ENCODE results near the gene MAB21L4. TPM values are rescaled to one million over a fixed set of nuclear protein-coding genes. Genes with fewer than 3 reads are reported as not detected.

MAB21L4 gene
- total and polyA plus RNA-seq, 2 experiments from 2014 or later = not detected

DNA sequence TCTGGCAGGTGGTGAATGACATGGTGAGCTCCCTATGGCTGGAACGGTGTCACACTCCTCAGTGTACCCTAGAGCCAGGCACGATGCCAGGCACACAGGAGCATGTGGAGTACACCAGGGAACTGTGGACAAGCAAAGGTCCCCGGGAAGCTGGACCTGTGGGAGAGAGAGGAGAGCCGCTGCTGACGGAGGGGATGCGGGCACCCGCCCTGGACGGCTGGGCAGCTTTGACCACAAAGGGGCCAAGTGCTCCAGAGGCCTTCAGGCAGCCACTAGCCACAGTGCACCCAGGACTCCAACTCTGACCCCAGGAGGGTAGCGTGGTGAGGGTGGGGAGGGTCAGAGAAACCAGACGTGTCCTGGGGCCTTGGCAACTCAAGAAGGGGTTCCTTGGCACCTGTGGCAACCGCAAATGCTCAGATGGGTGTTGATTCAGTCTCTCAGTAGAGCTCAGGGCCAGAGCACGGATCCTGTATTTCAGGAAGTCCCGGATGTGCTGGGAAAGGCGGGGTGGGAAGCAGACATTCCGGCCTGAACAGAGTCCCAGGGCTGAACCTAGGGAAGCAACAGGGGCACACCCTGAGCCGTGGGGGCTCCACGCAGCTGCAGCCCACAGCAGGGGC lies 2.3 kb upstream of the MAB21L4 start (continued):
- TF ChIP-seq NANOG (IDR thresholded peaks at IDR 0.05; ENCODE audit: borderline replicate concordance) = no peak
- TF ChIP-seq, protein P1, sequence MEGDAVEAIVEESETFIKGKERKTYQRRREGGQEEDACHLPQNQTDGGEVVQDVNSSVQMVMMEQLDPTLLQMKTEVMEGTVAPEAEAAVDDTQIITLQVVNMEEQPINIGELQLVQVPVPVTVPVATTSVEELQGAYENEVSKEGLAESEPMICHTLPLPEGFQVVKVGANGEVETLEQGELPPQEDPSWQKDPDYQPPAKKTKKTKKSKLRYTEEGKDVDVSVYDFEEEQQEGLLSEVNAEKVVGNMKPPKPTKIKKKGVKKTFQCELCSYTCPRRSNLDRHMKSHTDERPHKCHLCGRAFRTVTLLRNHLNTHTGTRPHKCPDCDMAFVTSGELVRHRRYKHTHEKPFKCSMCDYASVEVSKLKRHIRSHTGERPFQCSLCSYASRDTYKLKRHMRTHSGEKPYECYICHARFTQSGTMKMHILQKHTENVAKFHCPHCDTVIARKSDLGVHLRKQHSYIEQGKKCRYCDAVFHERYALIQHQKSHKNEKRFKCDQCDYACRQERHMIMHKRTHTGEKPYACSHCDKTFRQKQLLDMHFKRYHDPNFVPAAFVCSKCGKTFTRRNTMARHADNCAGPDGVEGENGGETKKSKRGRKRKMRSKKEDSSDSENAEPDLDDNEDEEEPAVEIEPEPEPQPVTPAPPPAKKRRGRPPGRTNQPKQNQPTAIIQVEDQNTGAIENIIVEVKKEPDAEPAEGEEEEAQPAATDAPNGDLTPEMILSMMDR (conservative IDR thresholded peaks at IDR 0.05; ENCODE audit: low read depth in 2 of 2) = no peak

DNA sequence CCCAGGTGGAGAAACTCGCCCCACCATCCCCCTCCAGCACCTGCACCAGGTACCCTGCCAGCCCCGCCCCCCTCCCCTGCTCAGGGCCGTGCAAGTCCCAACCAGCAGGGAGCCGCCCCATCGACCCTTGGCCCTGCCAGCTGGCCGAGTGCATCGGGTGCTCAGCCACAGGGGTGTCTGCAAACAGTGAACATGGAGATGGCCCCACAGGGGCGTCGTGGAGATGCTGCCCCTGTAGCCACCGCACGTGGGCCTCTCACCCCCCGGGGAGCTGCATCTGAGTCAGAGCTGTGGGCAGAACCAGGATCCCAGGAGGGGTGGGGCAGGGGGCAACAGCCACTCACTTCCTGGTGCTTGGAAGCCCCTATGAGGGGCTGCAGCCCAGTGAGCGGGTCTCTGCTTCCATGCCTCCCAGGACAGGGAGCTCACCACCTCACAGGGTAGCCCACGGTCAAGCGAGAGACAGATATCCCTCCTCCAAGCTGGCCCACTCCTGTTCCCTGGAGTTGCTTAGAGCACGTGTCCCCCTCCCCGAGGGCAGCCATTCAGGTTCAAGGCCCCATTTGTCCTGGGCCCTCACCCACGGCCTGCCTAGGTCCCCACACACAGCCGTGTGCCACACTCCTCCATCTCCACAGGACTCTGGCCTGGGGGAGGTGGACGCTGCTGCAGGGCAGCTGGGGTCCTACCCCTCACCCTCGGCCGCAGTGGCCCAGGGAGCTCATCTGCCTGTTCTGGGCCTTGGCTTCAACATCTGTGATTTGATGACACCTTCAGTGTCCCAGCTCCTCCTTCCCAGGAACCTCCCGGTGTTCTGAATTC lies 1.1 kb upstream of the MAB21L4 start:
- Histone ChIP-seq H3K79me2 (replicated peaks; ENCODE audit: insufficient read depth) (no peaks in the 10 kb centered on the region), H3K27me3 (ENCODE audit: insufficient read depth) (no peaks in the 10 kb centered on the region), H3K9me2 (ENCODE audit: insufficient read depth) (no peaks in the 10 kb centered on the region), H3K36me3 (ENCODE audit: insufficient read depth) (no peaks in the 10 kb centered on the region), H3K4me1 (ENCODE audit: insufficient read depth) (no peaks in the 10 kb centered on the region), H3K4me3 (no peak overlapping the region), H3K4me2 (no peak overlapping the region), H2AFZ (no peak overlapping the region), H4K20me1 (replicated peaks; ENCODE audit: insufficient read depth) (no peaks in the 10 kb centered on the region), H3F3A (replicated peaks; ENCODE audit: low read depth) (no peaks in the 10 kb centered on the region), H3K27ac (ENCODE audit: low read depth) (no peak overlapping the region)
- no peak overlapping the region for H3K4me3 Mint-ChIP-seq
- H3K27ac Mint-ChIP-seq = no peak overlapping the region
- peak; percentile 9; the same call in 1 of the 3 replicates for ATAC-seq
- TF ChIP-seq, protein P1 (conservative IDR thresholded peaks at IDR 0.05; ENCODE audit: low read depth in 2 of 2) = no peak
- TF ChIP-seq STAT1 (IDR thresholded peaks at IDR 0.05; ENCODE audit: unreplicated experiment) (no peak), ZNF331 (CRISPR knock-in tag; IDR thresholded peaks at IDR 0.05; ENCODE audit: low read depth) (no peak), ZNF114 (CRISPR knock-in tag; IDR thresholded peaks at IDR 0.05) (no peak), JUNB (IDR thresholded peaks at IDR 0.05; ENCODE audit: unreplicated experiment) (no peak), EZH2phosphoT487 (IDR thresholded peaks at IDR 0.05; ENCODE audit: unreplicated experiment) (no peak)
- TF ChIP-seq, protein P2, sequence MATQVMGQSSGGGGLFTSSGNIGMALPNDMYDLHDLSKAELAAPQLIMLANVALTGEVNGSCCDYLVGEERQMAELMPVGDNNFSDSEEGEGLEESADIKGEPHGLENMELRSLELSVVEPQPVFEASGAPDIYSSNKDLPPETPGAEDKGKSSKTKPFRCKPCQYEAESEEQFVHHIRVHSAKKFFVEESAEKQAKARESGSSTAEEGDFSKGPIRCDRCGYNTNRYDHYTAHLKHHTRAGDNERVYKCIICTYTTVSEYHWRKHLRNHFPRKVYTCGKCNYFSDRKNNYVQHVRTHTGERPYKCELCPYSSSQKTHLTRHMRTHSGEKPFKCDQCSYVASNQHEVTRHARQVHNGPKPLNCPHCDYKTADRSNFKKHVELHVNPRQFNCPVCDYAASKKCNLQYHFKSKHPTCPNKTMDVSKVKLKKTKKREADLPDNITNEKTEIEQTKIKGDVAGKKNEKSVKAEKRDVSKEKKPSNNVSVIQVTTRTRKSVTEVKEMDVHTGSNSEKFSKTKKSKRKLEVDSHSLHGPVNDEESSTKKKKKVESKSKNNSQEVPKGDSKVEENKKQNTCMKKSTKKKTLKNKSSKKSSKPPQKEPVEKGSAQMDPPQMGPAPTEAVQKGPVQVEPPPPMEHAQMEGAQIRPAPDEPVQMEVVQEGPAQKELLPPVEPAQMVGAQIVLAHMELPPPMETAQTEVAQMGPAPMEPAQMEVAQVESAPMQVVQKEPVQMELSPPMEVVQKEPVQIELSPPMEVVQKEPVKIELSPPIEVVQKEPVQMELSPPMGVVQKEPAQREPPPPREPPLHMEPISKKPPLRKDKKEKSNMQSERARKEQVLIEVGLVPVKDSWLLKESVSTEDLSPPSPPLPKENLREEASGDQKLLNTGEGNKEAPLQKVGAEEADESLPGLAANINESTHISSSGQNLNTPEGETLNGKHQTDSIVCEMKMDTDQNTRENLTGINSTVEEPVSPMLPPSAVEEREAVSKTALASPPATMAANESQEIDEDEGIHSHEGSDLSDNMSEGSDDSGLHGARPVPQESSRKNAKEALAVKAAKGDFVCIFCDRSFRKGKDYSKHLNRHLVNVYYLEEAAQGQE (IDR thresholded peaks at IDR 0.05; ENCODE audit: unreplicated experiment) = no peak
- TF ChIP-seq, protein P3, sequence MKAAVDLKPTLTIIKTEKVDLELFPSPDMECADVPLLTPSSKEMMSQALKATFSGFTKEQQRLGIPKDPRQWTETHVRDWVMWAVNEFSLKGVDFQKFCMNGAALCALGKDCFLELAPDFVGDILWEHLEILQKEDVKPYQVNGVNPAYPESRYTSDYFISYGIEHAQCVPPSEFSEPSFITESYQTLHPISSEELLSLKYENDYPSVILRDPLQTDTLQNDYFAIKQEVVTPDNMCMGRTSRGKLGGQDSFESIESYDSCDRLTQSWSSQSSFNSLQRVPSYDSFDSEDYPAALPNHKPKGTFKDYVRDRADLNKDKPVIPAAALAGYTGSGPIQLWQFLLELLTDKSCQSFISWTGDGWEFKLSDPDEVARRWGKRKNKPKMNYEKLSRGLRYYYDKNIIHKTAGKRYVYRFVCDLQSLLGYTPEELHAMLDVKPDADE (IDR thresholded peaks at IDR 0.05) = no peak
- peaks cover 14% of the 10 kb centered on the region for H3K27me3 Mint-ChIP-seq (ENCODE audit: insufficient read depth, low read depth, poor library complexity)
- no peaks in the 10 kb centered on the region; the same call in 2 of the 3 replicates for H3K4me1 Mint-ChIP-seq
- DNase-seq (ENCODE audit: low spot score) = no peak
- H3K9me3 Mint-ChIP-seq = peaks cover 10% of the 10 kb centered on the region; the same call in 1 of the 3 replicates
- H3K36me3 Mint-ChIP-seq (ENCODE audit: low read depth) = no peaks in the 10 kb centered on the region

Data from GM23338 (cell line).